NCI-H146 treated with DMSO at 0.1 percent for 48 hours (cell line): ENCODE data around the gene CYB561A3.
"Not testable (repeated sequence)": the region's sequence is repeated elsewhere in the genome, so short reads cannot be mapped to it uniquely, and the experiment has no call there.

Source experiments
- DNase-seq: peaks from one replicate; lab custom pipeline; 2025; ENCODE audit not compliant: unreplicated experiment; lab: John Stamatoyannopoulos, UW

Gene CYB561A3, protein sequence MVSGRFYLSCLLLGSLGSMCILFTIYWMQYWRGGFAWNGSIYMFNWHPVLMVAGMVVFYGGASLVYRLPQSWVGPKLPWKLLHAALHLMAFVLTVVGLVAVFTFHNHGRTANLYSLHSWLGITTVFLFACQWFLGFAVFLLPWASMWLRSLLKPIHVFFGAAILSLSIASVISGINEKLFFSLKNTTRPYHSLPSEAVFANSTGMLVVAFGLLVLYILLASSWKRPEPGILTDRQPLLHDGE

DNA sequence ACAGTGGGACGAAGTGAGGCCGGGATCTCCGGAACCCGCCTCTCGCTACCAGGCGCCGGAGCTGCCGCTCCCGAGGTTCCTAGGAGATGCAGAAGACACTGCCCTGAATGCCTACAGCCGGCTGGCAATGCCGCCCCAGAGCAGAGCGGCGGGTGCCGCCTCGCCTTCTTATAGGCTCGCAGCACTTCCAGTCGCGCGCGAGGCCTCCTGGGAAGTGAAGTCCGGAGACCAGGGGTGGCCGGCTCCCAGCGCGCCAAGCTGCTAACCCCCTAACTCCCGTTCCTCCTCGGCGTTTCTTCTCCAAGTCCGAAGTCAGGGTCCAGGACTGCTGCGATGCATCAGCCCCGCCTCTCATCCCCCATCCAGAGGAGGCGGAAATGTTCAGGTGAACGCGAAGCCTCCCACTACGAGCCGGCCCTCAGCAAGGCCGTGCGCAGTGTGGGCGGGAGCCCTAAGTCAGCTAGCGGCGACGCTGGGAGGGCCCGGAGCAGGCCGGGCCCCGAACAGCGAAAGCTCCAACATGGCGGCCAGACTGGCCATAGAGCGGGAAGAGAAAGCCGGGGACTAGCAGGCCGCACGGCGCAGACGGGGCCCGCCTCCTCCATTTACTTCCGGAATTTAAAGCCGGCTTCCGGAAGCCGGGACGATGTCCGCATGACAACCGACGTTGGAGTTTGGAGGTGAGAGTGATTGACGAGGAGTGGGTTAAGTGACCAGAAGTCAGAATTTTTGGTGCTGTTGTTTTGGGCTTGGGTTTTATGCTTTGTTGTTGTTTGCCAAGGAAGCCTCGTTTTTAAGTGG lies at the start of gene CYB561A3, which contains the start of gene TMEM138:
Gene CYB561A3 (minus strand): TSS at position 142 of the 801 bp plus-strand sequence. CDS start 5,169 bp downstream, outside the sequence.
Gene TMEM138 (plus strand): TSS at position 634 of the 801 bp plus-strand sequence. CDS start 2,017 bp downstream, outside the sequence.
- DNase-seq, result peak; percentile 91

DNA sequence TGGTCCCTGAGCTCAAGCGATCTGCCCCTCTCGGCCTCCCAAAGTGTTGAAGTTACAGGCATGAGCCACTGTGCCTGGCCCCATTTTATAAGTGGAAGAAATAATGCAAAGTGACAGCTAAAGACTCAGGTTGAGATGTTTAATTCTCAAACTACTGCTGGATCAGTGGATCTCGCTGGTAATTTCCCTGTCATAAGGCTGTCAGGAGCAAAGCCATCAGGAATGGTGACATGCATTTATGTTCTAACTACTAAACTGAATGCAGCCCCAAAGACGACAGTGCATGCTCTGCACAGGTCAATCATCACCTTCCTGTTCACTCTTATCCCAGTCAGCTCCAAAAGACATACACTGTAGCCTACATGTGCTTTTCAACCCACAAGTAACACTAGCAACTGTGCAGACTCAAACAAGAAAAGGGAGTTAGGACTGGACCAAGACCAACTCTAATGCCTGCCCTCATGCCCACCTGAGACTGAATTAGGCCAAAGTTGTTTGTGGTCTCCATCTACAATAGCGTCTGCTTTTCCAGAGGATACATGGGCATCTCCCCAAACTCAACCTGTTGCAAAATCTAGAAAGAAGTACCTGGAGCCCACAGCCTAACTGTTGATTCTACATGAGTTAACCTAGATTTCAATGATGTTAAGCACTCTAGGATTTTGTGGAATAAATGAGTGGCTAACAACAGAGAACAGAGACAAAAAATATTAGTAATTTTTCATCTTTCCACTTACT lies 45.5 kb upstream of the CYB561A3 start:
- no peak for DNase-seq

DNA sequence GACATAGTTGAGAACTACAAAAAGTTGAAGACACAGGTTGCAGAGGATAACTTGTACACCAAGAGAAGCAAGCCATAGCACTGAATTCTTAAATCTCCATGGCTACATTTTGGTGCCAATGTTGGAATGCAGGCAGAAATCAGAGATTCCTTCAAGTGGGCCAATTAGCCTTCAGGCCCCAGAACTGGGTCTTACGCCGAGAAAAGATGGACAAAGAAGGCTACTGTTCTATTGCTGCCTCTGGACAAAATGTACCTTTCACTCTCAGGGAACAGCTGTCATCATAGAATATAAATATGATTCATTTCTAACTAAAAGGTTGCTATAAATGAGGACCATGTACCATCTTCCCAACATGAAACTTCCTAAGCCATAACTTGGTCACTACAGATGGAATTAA lies 44.4 kb upstream of the CYB561A3 start:
- DNase-seq, result no peak

DNA sequence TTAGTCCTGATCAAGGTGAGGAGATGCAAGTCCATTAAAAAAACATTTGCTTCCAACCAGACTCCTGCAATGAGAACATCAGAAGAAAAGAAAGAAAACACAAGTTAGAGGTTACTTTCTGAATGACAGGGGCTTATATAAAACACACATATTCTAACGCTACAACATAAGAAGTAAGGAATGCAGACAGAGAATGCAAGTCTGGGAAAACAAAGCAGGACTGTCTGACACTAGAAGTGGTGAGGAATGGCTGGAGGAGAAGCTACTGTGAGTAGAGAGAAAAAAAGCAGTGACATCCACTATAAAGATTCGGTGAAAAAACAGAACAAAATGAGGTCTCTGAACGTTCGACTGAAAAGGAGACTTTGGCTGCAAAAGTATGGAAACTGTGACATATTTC lies 43.0 kb upstream of the CYB561A3 start:
- DNase-seq, result no peak

DNA sequence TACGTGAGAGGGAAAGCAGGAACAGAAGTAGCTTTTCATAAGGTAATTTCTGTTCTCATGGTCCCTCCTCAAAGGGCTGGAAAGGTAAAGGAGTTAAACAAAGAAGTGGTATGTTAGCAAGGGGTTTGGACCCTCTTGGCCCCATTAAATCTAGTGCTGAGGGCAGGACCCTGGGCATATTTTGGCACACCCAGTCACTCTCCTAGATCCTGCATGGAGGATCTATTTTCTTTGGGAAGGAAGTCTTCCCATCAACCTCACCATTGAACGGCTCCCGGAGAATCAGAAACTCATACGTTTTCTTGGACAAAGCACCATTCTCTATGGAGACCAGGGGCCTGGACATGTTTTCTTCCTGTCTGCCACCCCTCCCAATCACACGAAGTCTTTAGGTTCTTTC lies 42.4 kb upstream of the CYB561A3 start:
- DNase-seq, result no peak

DNA sequence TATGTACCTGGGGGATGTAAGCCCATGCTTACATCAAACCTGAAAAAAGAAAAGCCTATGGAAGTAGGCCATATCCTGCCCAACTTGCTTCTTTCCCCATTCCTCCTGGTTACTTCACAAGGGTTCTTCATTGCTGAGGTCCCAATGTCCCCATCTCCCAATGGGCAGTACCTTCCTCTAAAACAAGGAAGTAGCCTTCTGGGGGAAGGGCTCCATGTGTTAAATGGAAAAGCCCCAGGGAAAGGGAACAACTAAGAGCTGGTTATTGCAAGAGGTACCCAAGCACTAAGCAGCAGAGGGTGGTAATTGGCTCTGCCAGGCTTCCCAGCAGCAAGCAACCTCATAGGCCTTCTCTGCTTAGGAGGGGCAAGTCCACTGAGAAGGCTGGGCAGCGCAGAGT lies 42.0 kb upstream of the CYB561A3 start:
- DNase-seq, result no peak

DNA sequence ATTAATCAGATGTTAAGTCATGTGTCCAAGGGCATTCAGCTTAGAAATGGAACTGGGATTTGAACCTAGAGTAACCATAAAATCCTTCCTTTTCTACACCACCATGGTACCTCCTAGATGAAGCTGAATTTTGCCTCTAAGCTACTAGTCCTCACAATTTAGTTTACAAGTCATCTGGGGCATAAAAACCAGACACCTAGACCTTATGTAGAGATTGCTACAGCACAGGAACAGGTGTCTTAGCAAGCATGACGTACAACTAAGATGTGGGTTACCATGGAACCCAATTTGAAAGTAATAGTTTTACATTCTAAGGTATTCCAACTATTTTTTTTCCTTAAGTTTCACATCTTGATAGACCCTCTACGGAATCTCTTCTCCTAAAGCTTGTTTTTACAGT lies 39.9 kb upstream of the CYB561A3 start:
- DNase-seq, result no peak

DNA sequence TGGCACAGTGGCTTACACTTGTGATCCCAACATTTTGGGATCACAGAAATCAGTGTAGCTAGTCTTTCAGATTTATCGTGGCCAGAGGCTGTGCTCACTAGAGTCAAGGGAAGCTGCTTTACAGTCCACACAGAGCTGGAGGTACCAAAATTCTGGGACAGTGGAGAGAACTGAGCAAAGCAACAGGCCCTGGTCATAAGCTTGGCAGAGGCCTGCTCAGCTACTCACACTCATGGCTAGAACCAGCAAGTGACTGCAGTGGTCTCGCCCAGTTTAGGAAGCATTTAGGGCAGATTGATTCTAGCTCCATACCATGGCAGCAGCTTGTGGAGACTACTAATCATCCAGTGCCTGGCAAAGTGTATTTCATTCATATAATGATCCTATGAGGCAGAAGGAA lies 39.5 kb upstream of the CYB561A3 start:
- DNase-seq, result no peak

DNA sequence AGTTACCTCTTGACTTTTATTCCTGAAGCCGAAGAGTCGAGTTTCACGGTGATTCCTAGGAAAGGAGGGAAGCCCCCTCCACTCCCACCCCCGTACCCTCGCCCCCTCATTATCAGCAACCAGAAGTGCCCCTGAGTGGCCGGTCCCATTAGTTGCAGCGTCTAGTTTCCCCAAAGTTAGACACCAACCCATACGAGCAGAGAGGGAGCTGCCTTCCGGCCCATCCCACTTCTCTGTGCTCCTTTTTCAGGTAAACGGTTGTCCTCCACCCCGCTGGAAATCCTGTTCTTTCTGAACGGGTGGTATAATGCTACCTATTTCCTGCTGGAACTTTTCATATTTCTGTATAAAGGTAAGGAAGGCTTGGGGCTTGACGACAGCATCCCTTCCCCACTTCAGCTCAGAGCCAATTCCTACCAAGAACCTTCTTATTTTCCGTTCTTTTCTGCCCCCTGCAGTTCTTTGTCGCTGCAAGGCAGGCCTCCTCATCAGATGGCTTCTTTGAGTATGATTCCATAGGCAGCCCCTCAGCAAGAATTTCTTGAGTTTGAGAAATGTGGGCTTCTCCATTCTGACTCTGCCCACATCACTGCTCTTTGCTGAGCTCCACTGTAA lies 31.4 kb upstream of the CYB561A3 start:
- DNase-seq, result no peak

DNA sequence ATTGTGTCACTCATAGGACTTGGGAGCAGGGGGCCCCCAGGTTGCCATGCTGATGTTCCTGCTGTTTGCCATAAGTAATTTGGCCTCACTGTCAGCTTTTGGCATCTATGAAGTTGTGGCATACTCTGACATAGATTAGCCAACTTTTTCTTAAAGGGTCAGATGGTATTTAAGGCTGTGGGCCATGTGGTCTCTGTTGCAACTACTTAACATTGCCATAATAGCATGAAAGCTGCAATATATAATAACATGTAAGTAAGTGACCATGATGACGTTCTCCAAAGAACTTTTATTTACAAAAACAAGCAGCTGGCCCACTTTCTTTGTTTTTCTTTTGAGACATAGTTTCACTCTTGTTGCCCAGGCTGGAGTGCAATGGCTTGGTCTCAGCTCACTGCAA lies 28.5 kb upstream of the CYB561A3 start:
- no peak for DNase-seq

DNA sequence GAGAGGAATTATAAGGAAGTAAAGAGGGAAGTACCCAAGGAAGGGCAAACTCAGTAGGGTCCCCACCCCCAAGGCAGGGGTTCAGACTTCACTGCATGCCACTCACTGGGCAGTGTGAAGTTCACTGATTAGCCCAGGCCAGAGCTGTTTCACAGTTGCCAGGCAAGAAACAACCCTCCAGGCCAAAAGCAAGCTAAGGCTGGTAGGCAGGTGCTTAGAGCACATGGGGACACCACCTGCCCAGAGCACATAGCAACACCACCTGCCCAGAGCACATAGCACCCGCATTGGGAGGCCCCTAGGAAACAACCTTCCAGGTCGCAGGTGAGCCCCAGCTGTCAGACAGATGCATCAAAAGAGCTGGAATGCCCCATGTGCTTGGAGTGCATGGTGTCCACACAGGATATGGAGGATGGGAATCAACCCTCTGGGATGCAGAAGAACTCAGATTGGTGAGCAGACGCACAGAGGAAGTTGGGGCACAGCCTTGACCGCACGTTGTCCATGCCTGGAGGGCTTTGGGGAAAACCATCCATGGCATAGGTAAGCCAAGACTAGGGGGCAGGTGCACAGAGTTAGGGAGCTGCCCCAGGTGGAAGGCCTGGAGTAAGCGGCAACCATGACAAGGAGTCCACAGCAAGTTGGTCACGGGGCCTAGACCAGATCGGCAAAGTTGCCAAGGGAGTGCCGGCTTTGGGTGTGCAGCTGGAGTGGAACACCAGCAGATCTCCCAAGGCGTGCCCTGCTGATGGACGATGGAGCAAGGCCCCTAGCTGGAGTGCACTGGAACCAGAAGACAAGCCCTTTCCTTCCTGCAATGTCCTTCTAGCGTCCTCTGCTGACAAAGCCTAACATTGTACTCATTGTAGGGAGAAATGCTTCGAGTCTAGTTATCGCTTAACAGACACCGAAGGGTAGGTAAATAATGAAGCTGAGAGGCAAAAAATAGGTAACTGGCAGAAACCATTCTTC lies 22.9 kb upstream of the CYB561A3 start:
- DNase-seq, result peak; percentile 79

DNA sequence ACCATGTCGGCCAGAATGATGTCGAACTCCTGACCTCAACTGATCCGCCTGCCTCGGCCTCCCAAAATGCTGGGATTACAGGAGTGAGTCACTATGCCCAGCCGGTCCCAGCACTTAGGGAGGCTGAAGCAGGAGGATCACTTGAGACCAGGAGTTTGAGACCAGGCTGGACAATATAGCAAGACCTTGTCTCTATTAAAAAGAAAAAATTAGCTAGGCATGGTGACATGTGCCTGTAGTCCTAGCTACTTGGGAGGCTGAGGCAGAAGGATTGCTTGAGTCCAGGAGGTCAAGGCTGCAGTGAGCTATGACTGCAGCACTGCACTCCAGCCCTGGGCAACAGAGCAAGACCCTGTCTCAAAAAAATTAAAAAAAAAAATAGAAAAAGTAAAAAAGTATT lies 22.2 kb upstream of the CYB561A3 start:
- DNase-seq, result not testable (repeated sequence)

DNA sequence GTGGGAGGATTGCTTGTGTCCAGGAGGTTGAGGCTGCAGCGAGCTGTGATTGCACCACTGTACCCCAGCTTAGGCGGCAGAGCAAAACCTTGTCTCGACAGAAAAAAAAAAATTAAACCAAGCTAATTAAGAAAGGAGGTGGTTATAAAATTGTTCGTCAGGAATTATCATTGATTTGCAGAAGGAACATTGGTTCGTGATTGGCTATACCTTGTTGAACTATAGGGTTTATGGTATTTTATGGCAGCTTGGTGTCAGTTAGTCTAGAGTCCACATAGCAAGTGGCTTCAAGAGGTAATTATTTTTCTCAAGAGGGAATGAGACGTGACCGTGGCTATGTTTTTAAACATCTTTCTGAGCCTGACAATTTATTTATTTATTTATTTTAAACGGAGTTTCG lies 19.2 kb upstream of the CYB561A3 start:
- no peak for DNase-seq

DNA sequence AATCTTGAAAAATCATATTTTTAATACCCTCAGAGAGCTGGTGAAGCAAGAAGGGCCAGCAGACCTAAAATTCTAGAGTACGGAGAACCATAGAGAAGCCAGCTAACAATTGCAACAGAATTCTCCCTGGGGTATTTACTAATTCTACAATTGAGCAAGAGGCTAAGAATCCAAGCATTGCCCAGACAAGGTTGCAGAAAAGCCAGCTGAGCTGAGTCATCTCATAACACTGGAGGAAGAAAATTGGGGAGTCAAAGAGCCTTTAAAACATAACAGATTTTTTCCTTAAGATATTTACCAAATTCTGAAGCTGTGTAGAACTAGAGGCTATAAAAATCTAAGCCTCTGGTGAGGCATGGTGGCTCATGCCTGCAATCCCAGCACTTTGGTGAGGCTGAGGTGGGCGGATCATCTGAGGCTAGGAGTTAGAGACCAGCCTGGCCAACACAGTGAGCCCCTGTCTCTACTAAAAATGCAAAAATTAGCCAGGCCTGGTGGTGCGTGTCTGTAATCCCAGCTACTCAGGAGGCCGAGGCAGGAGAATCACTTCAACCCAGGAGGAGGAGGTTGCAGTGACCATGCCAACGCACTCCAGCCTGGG lies 17.1 kb upstream of the CYB561A3 start:
- no peak for DNase-seq

DNA sequence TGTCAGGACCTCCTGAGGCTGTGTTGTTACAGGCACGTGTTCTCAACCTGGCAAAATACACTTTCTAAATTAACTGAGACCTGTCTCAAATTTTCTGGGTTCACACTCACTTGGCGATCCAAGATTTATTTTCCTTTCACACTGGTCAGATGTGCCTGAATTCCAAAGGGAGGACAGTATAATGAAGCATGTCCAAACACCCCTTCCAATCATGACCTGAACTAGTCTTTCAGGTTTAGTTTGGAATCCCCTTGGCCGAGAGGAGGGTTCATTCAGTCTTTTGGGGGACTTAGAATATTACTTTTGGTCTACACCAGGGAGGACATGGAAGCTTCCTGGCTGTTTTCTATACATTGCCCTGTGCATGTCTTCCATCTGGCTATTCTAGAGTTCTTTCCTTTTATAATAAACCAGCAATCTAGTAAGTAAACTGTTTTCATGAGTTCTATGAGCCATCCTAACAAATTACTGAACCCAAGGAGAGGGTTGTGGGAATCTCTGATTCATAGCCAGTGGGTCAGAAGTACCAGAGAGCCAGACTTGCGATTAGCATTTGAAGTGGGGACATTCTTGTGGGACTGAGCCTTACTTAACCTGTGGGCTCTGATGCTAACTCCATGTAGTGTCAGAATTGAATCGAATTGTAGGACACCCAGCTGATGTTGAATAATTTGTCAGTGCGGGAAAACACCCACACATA lies 15.9 kb upstream of the CYB561A3 start:
- DNase-seq, result no peak

DNA sequence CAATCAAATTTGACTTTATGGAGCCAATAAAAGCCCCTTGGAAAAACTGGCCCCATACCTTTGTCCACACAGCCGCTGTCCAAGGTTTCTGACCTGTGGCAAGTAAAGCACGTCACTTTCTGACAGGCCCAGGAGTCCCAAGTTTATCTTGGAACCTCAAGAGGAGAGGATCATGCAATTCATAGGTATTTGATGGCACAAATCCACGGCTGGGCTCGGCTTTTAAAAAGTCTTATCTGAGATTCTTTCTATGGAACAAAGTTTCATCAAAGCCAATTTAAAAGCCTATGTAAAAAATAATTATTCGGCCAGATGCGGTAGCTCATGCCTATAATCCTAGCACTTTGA lies 14.1 kb upstream of the CYB561A3 start:
- DNase-seq, result no peak

DNA sequence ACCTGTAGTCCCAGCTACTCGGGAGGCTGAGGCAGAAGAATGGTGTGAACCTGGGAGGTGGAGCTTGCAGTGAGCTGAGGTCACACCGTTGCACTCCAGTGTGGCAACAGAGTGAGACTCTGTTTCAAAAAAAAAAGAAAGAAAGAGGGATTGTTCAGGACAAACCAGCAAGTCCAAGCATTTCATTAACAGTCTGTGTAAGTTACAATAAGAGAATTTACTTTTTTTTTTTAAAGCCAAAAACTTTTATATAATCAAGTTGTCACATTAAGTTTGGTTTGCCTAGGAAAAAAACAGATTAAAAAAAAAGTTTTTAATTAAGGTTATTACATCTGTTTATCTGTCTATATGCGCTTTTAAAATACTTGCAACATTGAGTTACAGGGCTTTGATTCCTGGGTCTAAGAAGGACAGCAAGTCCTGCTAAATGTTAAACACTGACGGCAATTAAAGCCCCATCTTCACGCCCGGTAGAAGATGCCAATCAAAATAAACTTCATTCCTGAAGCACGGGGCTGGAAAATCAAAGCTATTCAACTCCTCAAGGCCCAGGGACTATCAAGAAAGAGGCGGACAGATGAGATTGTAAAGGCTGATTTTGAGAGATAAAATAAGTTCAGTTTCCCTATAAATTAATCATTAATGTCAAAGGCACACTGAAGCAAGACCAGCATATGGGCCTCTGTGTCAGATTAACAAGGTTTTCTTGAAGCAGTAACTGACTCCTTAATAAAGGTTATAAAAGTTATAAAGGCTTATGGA lies 11.2 kb upstream of the CYB561A3 start:
- no peak for DNase-seq

DNA sequence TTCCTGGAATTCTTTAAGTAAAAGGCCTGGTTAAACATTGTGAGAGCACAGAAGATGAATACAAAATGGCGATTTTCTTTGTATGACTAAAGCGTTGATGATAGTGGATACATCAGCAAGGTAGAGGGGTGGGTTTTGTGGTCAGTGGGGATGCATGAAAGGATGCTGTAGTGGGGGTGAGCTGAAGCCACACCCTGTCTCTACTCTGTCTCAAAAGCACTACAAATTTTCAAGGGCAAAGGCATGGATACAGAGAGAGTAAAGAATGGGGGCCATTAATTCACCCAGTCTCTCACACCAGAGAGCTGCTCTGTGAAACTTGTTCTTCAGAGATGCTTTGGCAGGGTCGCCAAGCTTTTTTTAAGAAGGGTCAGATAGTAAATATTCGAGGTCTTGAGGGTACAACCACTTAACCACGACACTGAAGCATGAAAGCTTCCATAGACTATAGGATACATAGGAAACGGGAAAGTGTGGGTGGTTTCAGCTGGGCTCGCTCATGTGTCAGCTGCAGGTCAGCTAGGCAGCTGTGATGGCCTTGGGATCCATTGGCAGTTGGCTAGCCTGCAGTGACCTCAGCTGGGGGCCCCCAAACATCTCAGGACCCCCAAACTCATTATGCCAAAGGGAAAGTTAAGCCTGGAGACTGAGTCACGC lies 8.8 kb upstream of the CYB561A3 start:
- no peak for DNase-seq
